HEK293 (cell line): ENCODE measurements around the gene SLC3A2.
"Not testable (repeated sequence)": the region's sequence is repeated elsewhere in the genome, so short reads cannot be mapped to it uniquely, and the experiment has no call there.

Source experiments
- CTCF ChIA-PET: fragments of 350-600 bp; formaldehyde crosslinking; extraction: SDS; loops from one replicate; lab custom pipeline; 2021; ENCODE audit warnings: antibody characterized with exemption; lab: Yijun Ruan, JAX
- POLR2A ChIA-PET: fragments of 300-600 bp; formaldehyde crosslinking; extraction: SDS; loops from one replicate; lab custom pipeline; 2020; ENCODE audit warnings: antibody characterized with exemption, inconsistent platforms; lab: Yijun Ruan, JAX
- H3K27ac ChIP-seq: fragments of 200-500 bp; sonication (Bioruptor generic); 2 replicates; pipeline ENCODE4 v1.5.1; 2014; ENCODE audit warnings: low read depth, low read length, control low read depth, inconsistent platforms; ENCODE audit errors: extremely low read depth
- H3K36me3 ChIP-seq, 2 experiments: fragments of 200-500 bp in 1 of 2; sonication (Bioruptor generic) in 1 of 2; 1 replicate in 1 of 2; 2 replicates in 1 of 2; pipeline ENCODE4 v1.5.1; 2014 to 2017; ENCODE audit warnings: inconsistent platforms in 2 of 2, low read length in 2 of 2; ENCODE audit not compliant: control insufficient read depth in 2 of 2, insufficient read depth in 1 of 2
- H3K4me1 ChIP-seq: fragments of 200-500 bp; sonication (Bioruptor generic); 2 replicates; pipeline ENCODE4 v1.5.1; 2014; ENCODE audit warnings: mild to moderate bottlenecking, low read length, inconsistent platforms; ENCODE audit not compliant: control insufficient read depth, insufficient read depth
- H3K4me3 ChIP-seq: 2 replicates; pipeline ENCODE4 v1.5.1; 2011; ENCODE audit warnings: low read depth, mild to moderate bottlenecking, control low read depth, low read length, moderate library complexity
- H3K9me3 ChIP-seq: fragments of 200-500 bp; sonication (Bioruptor generic); 2 replicates; pipeline ENCODE4 v1.5.1; 2014; ENCODE audit warnings: low read depth, low read length, inconsistent platforms; ENCODE audit not compliant: control insufficient read depth, insufficient read depth
- BCL11B ChIP-seq: fragments of 450-650 bp; formaldehyde crosslinking; IDR thresholded peaks from 2 replicates; pipeline ENCODE4 v1.5.1; 2016; ENCODE audit warnings: low read depth, missing biosample characterization, missing genetic modification characterization
- EGR2 ChIP-seq: fragments of 450-650 bp; formaldehyde crosslinking; IDR thresholded peaks from 2 replicates; pipeline ENCODE4 v1.5.1; 2016; ENCODE audit warnings: low read depth, missing biosample characterization, missing genetic modification characterization
- HIC1 ChIP-seq: fragments of 450-650 bp; formaldehyde crosslinking; IDR thresholded peaks from 2 replicates; pipeline ENCODE4 v1.5.1; 2016; ENCODE audit warnings: missing biosample characterization, missing genetic modification characterization
- INSM2 ChIP-seq: fragments of 450-650 bp; formaldehyde crosslinking; IDR thresholded peaks from 2 replicates; pipeline ENCODE4 v1.5.1; 2016; ENCODE audit warnings: missing biosample characterization, missing genetic modification characterization
- KLF7 ChIP-seq: fragments of 450-650 bp; formaldehyde crosslinking; IDR thresholded peaks from 2 replicates; pipeline ENCODE4 v1.5.1; 2016; ENCODE audit warnings: missing biosample characterization, missing genetic modification characterization, borderline replicate concordance
- MZF1 ChIP-seq: fragments of 450-650 bp; formaldehyde crosslinking; IDR thresholded peaks from 2 replicates; pipeline ENCODE4 v1.5.1; 2017; ENCODE audit warnings: missing biosample characterization, missing genetic modification characterization, borderline replicate concordance
- PBX3 ChIP-seq: sonication (generic); formaldehyde crosslinking; IDR thresholded peaks from 2 replicates; pipeline ENCODE4 v1.8.1; 2022; ENCODE audit warnings: mild to moderate bottlenecking, moderate library complexity, missing genetic modification reagents
- YY2 ChIP-seq: fragments of 450-650 bp; formaldehyde crosslinking; IDR thresholded peaks from 2 replicates; pipeline ENCODE4 v1.5.1; 2016; ENCODE audit warnings: missing biosample characterization, missing genetic modification characterization
- ZBTB20 ChIP-seq: fragments of 450-650 bp; formaldehyde crosslinking; IDR thresholded peaks from 2 replicates; pipeline ENCODE4 v1.5.1; 2016; ENCODE audit warnings: missing biosample characterization, missing genetic modification characterization
- ZBTB26 ChIP-seq: fragments of 450-650 bp; formaldehyde crosslinking; optimal IDR thresholded peaks from 2 replicates; pipeline ENCODE3; 2016; ENCODE audit warnings: missing biosample characterization, mild to moderate bottlenecking, missing genetic modification characterization
- ZBTB7A ChIP-seq: fragments of 450-650 bp; formaldehyde crosslinking; IDR thresholded peaks from 2 replicates; pipeline ENCODE4 v1.5.1; 2016; ENCODE audit warnings: low read depth, missing biosample characterization, missing genetic modification characterization
- ZIC2 ChIP-seq: fragments of 450-650 bp; formaldehyde crosslinking; IDR thresholded peaks from 2 replicates; pipeline ENCODE4 v1.5.1; 2016; ENCODE audit warnings: missing biosample characterization, missing genetic modification characterization
- ZNF211 ChIP-seq: fragments of 450-650 bp; formaldehyde crosslinking; IDR thresholded peaks from 2 replicates; pipeline ENCODE4 v1.5.1; 2016; ENCODE audit warnings: low read depth, missing biosample characterization, missing genetic modification characterization
- ZNF214 ChIP-seq: fragments of 450-650 bp; formaldehyde crosslinking; IDR thresholded peaks from 2 replicates; pipeline ENCODE4 v1.5.1; 2017; ENCODE audit warnings: missing biosample characterization, mild to moderate bottlenecking, missing genetic modification characterization, borderline replicate concordance
- ZNF280D ChIP-seq: fragments of 450-650 bp; formaldehyde crosslinking; IDR thresholded peaks from 2 replicates; pipeline ENCODE4 v1.5.1; 2016; ENCODE audit warnings: missing biosample characterization, missing genetic modification characterization
- ZNF324 ChIP-seq: fragments of 450-650 bp; formaldehyde crosslinking; IDR thresholded peaks from 2 replicates; pipeline ENCODE4 v1.5.1; 2016; ENCODE audit warnings: missing biosample characterization, missing genetic modification characterization
- ZNF366 ChIP-seq: fragments of 450-650 bp; formaldehyde crosslinking; conservative IDR thresholded peaks from 2 replicates; pipeline ENCODE4 v1.5.1; 2016; ENCODE audit warnings: missing biosample characterization, missing genetic modification characterization
- ZNF561 ChIP-seq: fragments of 450-650 bp; IDR thresholded peaks from 2 replicates; pipeline ENCODE4 v1.5.1; 2018; ENCODE audit warnings: missing biosample characterization, missing genetic modification characterization, borderline replicate concordance
- ZNF639 ChIP-seq: fragments of 450-650 bp; formaldehyde crosslinking; IDR thresholded peaks from 2 replicates; pipeline ENCODE4 v1.5.1; 2016; ENCODE audit warnings: missing biosample characterization, missing genetic modification characterization
- ZSCAN18 ChIP-seq: fragments of 450-650 bp; formaldehyde crosslinking; IDR thresholded peaks from 2 replicates; pipeline ENCODE4 v1.5.1; 2016; ENCODE audit warnings: missing biosample characterization, missing genetic modification characterization

Gene SLC3A2

GRCh38 chr11:62839050-62839945 is 41.4 kb upstream of the SLC3A2 start, which contains the start of gene WDR74 (continued):
- TF ChIP-seq HIC1 (tag by site-specific recombination) = no peak
- no peak for TF ChIP-seq ZSCAN18 (tag by site-specific recombination)
- TF ChIP-seq INSM2 (tag by site-specific recombination) = peak; percentile 27; the same call in 1 of the 2 replicates
- no peak for TF ChIP-seq BCL11B (tag by site-specific recombination)
- no peak for TF ChIP-seq ZNF214
- peak; percentile 10; the same call in 1 of the 2 replicates for TF ChIP-seq ZIC2
- TF ChIP-seq ZNF561 = no peak
- TF ChIP-seq ZNF211 (tag by site-specific recombination) = no peak
- peak; percentile 64; the same call in 1 of the 2 replicates for TF ChIP-seq ZNF324 (tag by site-specific recombination)
- TF ChIP-seq KLF7 (tag by site-specific recombination) = no peak

- CTCF ChIA-PET = interaction anchor here (0.8 to 2.3 kb wide), 3 partner anchors 21 to 943 kb away, joined by 4 to 9 read pairs (median 7); no protein-coding TSS in a partner anchor
- H3K4me3 ChIP-seq = peak overlapping the region; percentile 63
- TF ChIP-seq YY2 (tag by site-specific recombination) (0 out of 2 replicates have a peak, but pooled peaks have one; percentile 13), ZNF639 (0 out of 2 replicates have a peak, but pooled peaks have one; percentile 14), ZBTB20 (tag by site-specific recombination) (peak; percentile 43), PBX3 (CRISPR knock-in tag) (0 out of 2 replicates have a peak, but pooled peaks have one; percentile 9), ZNF280D (tag by site-specific recombination) (peak; percentile 47; the same call in 1 of the 2 replicates), MZF1 (tag by site-specific recombination) (0 out of 2 replicates have a peak, but pooled peaks have one; percentile 8), ZBTB7A (tag by site-specific recombination) (0 out of 2 replicates have a peak, but pooled peaks have one; percentile 24), EGR2 (tag by site-specific recombination) (peak; percentile 13; the same call in 1 of the 2 replicates), ZBTB26 (tag by site-specific recombination) (peak; percentile 46), ZNF366 (tag by site-specific recombination) (peak; percentile 91)
Observed at GRCh38 chr11:62840721-62841360, 39.9 kb upstream of the SLC3A2 start.

More at GRCh38 chr11:62840721-62841360, 39.9 kb upstream of the SLC3A2 start:
- not testable (repeated sequence) for H3K9me3 ChIP-seq, H3K4me1 ChIP-seq
- Histone ChIP-seq H3K27ac (peak overlapping the region; percentile 80), H3K36me3 (peaks cover 0 to 18% of the 10 kb centered on the region in 2 experiments; a peak in 2 of 3 replicates)
- POLR2A ChIA-PET = interaction anchor here (0.6 to 3.4 kb wide), 58 partner anchors 8 to 1463 kb away, joined by 3 to 182 read pairs (median 6); partner anchors contain the start of genes AHNAK, B3GAT3, BSCL2 and C11orf98
